Measurements from ENCODE around the gene DBH. TPM values are rescaled to one million over a fixed set of nuclear protein-coding genes. Genes with fewer than 3 reads are reported as not detected.

DBH gene
- total RNA-seq, 2 experiments from 2014 or later: not detected

GRCh38 chr9:133702798-133703590, 66.8 kb downstream of the DBH start:
- Histone ChIP-seq H3K4me1 (ENCODE audit: insufficient read depth, low read length, poor library complexity, severe bottlenecking) (peaks cover 86% of the 10 kb centered on the region), H3K4me2 (ENCODE audit: low read length) (peak overlapping the region; percentile 96), H3K4me3 (ENCODE audit: low read depth, low read length, poor library complexity, severe bottlenecking) (peak overlapping the region; percentile 73), H2AFZ (ENCODE audit: low read length) (no peak overlapping the region), H4K20me1 (ENCODE audit: insufficient read depth, low read length) (no peaks in the 10 kb centered on the region), H3K36me3 (ENCODE audit: insufficient read depth, low read length) (peaks cover 28% of the 10 kb centered on the region), H3K9me3 (ENCODE audit: low read length) (peaks cover 4% of the 10 kb centered on the region; the same call in 1 of the 2 replicates), H3K79me2 (ENCODE audit: insufficient read depth, low read depth, low read length) (peaks cover 40% of the 10 kb centered on the region; the same call in 1 of the 2 replicates), H3K27ac (ENCODE audit: low read depth, low read length, poor library complexity, severe bottlenecking) (peak overlapping the region; percentile 91), H3K9me2 (ENCODE audit: insufficient read depth, low read length) (no peaks in the 10 kb centered on the region)
- ChIA-PET POLR2A (interaction anchor here (0.6 to 1.3 kb wide), 4 partner anchors 118 to 329 kb away, joined by 3 to 4 read pairs (median 3); no protein-coding TSS in a partner anchor), CTCF (ENCODE audit: unreplicated experiment) (interaction anchor here (0.6 to 0.9 kb wide), 2 partner anchors 29 to 116 kb away, joined by 3 read pairs; no protein-coding TSS in a partner anchor)
- intact Hi-C loops (cut with micrococcal nuclease; ENCODE audit: unreplicated experiment): loop anchor here (1.0 to 5.0 kb wide), 3 partner anchors 119 to 1234 kb away; partner anchors contain the start of gene SLC2A6
- TSS peak; percentile 79 for BruUV-seq (replicated peaks)
- peak; percentile 67 for DNase-seq (ENCODE audit: low spot score)
- TF ChIP-seq CTCF (conservative IDR thresholded peaks at IDR 0.05; ENCODE audit: low read length): no peak
- TF ChIP-seq EZH2phosphoT487 (IDR thresholded peaks at IDR 0.05; ENCODE audit: borderline replicate concordance, low read depth, low read length): no peak

DNA sequence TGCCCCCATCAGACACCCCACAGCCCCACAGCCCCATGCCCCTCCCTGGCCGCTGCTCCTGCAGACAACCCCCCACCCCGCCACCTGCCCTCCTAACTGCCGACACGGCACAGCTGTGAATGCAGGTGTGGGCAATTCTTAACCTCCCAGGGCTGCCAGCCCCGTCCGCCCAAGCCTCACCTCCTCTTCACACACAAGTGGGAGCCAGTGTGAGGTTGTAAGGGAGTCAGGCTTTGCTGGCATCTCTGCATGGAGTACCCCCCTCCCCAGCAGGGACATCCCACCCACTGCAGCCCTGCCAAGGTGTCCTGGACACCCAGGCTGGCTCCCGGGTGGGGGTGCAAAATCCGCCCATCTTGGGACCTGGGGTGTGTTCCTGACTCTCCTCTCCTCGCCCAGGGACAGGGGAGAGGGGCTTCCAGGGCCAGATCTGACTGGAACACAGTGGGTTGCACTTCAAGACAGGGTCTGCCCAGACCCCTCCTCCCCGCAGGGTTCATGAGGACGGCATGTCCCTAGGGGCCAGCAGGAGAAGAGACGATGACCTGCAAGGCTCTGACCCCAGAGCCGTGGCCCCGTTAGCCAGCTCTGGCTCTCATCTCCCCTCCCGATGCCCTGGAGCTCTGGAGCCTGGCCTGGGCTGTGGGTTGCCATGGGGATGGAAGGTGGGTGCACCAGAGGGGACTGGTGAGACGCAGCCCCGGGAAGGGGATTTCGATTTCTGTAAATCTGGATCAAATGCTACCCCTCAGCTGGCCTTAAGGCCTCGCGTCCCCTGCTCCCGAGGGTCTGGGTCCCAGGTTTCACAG, 67.6 kb downstream of the DBH start:
- Histone ChIP-seq H3K4me3 (ENCODE audit: low read depth, low read length, poor library complexity, severe bottlenecking) (peak overlapping the region; percentile 73), H3K4me1 (ENCODE audit: insufficient read depth, low read length, poor library complexity, severe bottlenecking) (peaks cover 86% of the 10 kb centered on the region), H3K4me2 (ENCODE audit: low read length) (peak overlapping the region; percentile 96), H3K9me2 (ENCODE audit: insufficient read depth, low read length) (no peaks in the 10 kb centered on the region), H4K20me1 (ENCODE audit: insufficient read depth, low read length) (no peaks in the 10 kb centered on the region), H2AFZ (ENCODE audit: low read length) (no peak overlapping the region), H3K27ac (ENCODE audit: low read depth, low read length, poor library complexity, severe bottlenecking) (peak overlapping the region; percentile 91), H3K79me2 (ENCODE audit: insufficient read depth, low read depth, low read length) (peaks cover 32% of the 10 kb centered on the region; the same call in 1 of the 2 replicates), H3K9me3 (ENCODE audit: low read length) (peaks cover 4% of the 10 kb centered on the region; the same call in 1 of the 2 replicates), H3K36me3 (ENCODE audit: insufficient read depth, low read length) (peaks cover 22% of the 10 kb centered on the region)
- TF ChIP-seq CTCF (conservative IDR thresholded peaks at IDR 0.05; ENCODE audit: low read length): no peak
- TF ChIP-seq EZH2phosphoT487 (IDR thresholded peaks at IDR 0.05; ENCODE audit: borderline replicate concordance, low read depth, low read length): no peak
- BruUV-seq (replicated peaks): no TSS peak
- DNase-seq (ENCODE audit: low spot score): peak; percentile 93
- intact Hi-C loops (cut with micrococcal nuclease; ENCODE audit: unreplicated experiment): loop anchor here (1.0 to 5.0 kb wide), 3 partner anchors 119 to 1234 kb away; partner anchors contain the start of gene SLC2A6
- CTCF ChIA-PET (ENCODE audit: unreplicated experiment): interaction anchor here (0.6 to 0.9 kb wide), 2 partner anchors 30 to 117 kb away, joined by 3 read pairs; no protein-coding TSS in a partner anchor
- POLR2A ChIA-PET: interaction anchor here (0.6 to 1.2 kb wide), 3 partner anchors 123 to 329 kb away, joined by 3 read pairs; no protein-coding TSS in a partner anchor
